H9 (cell line): Measurements from ENCODE around the gene POLR2H. TPM values are rescaled to one million over a fixed set of nuclear protein-coding genes. Genes with fewer than 3 reads are reported as not detected.

Experiments used
- DNase-seq: peaks from one replicate; pipeline ENCODE4 v3.0.0-alpha.2; 2017
- H2AFZ ChIP-seq: one replicate; pipeline ENCODE4 v1.6.1; 2013; ENCODE audit warnings: mild to moderate bottlenecking, low read length, control low read depth, moderate library complexity
- H2AK5ac ChIP-seq: 2 replicates; pipeline ENCODE4 v1.6.1; 2013; ENCODE audit warnings: low read length, control low read depth, mixed read lengths; ENCODE audit not compliant: insufficient read length
- H2BK120ac ChIP-seq: one replicate; pipeline ENCODE4 v1.6.1; 2013; ENCODE audit warnings: low read depth, mild to moderate bottlenecking, low read length, control low read depth, inconsistent platforms; ENCODE audit not compliant: poor library complexity, severe bottlenecking
- H2BK12ac ChIP-seq: 2 replicates; pipeline ENCODE4 v1.6.1; 2013; ENCODE audit warnings: low read length, control low read depth, mixed read lengths, low read depth; ENCODE audit not compliant: insufficient read length
- H2BK15ac ChIP-seq: 2 replicates; pipeline ENCODE4 v1.6.1; 2013; ENCODE audit warnings: low read depth, low read length, control low read depth
- H2BK20ac ChIP-seq: one replicate; pipeline ENCODE4 v1.6.1; 2013; ENCODE audit warnings: low read depth, mild to moderate bottlenecking, low read length, control low read depth, inconsistent platforms; ENCODE audit not compliant: poor library complexity, severe bottlenecking
- H2BK5ac ChIP-seq: 2 replicates; pipeline ENCODE4 v1.6.1; 2013; ENCODE audit warnings: low read length, control low read depth, mixed read lengths; ENCODE audit not compliant: insufficient read length
- H3K14ac ChIP-seq: 2 replicates; pipeline ENCODE4 v1.6.1; 2013; ENCODE audit warnings: low read length, control low read depth; ENCODE audit not compliant: insufficient read depth
- H3K18ac ChIP-seq: 2 replicates; pipeline ENCODE4 v1.6.1; 2013; ENCODE audit warnings: low read depth, mild to moderate bottlenecking, mixed read lengths, low read length, control low read depth; ENCODE audit not compliant: insufficient read length
- H3K23ac ChIP-seq: 2 replicates; pipeline ENCODE4 v1.6.1; 2013; ENCODE audit warnings: low read length, control low read depth, mixed read lengths, low read depth; ENCODE audit not compliant: insufficient read length
- H3K23me2 ChIP-seq: 2 replicates; pipeline ENCODE4 v1.6.1; 2013; ENCODE audit warnings: low read depth, mild to moderate bottlenecking, mixed read lengths, low read length, control low read depth; ENCODE audit not compliant: insufficient read length, poor library complexity, severe bottlenecking
- H3K27ac ChIP-seq: 2 replicates; pipeline ENCODE4 v1.5.1; 2013; ENCODE audit warnings: low read length, control low read depth, mixed read lengths, low read depth; ENCODE audit not compliant: insufficient read length
- H3K27me3 ChIP-seq: 2 replicates; pipeline ENCODE4 v1.6.1; 2013; ENCODE audit warnings: low read length, control low read depth, inconsistent platforms; ENCODE audit not compliant: insufficient read depth
- H3K4ac ChIP-seq: 2 replicates; pipeline ENCODE4 v1.6.1; 2013; ENCODE audit warnings: low read depth, mild to moderate bottlenecking, control low read depth, inconsistent platforms, low read length, moderate library complexity
- H3K4me1 ChIP-seq: 2 replicates; pipeline ENCODE4 v1.6.1; 2013; ENCODE audit warnings: low read length, control low read depth, inconsistent platforms; ENCODE audit not compliant: insufficient read depth
- H3K4me2 ChIP-seq: 2 replicates; pipeline ENCODE4 v1.6.1; 2013; ENCODE audit warnings: low read length, control low read depth, mixed read lengths; ENCODE audit not compliant: insufficient read length, insufficient read depth
- H3K56ac ChIP-seq: 2 replicates; pipeline ENCODE4 v1.6.1; 2013; ENCODE audit warnings: low read depth, mild to moderate bottlenecking, mixed read lengths, low read length, control low read depth; ENCODE audit not compliant: insufficient read length
- H3K79me1 ChIP-seq: 2 replicates; pipeline ENCODE4 v1.6.1; 2013; ENCODE audit warnings: low read depth, mild to moderate bottlenecking, moderate library complexity, low read length, control low read depth, inconsistent platforms; ENCODE audit not compliant: insufficient read depth, poor library complexity, severe bottlenecking
- H3K79me2 ChIP-seq: 2 replicates; pipeline ENCODE4 v1.6.1; 2013; ENCODE audit warnings: low read length, control low read depth, inconsistent platforms; ENCODE audit not compliant: insufficient read depth
- H3K9ac ChIP-seq: 2 replicates; pipeline ENCODE4 v1.6.1; 2013; ENCODE audit warnings: low read length, control low read depth, mixed read lengths; ENCODE audit not compliant: insufficient read length; ENCODE audit errors: extremely low read depth
- H3K9me3 ChIP-seq: one replicate; pipeline ENCODE4 v1.6.1; 2013; ENCODE audit warnings: low read depth, low read length, inconsistent platforms; ENCODE audit not compliant: control insufficient read depth
- H3T11ph ChIP-seq: one replicate; pipeline ENCODE4 v1.6.1; 2013; ENCODE audit warnings: mild to moderate bottlenecking, low read length, control low read depth, inconsistent platforms
- H4K20me1 ChIP-seq: one replicate; pipeline ENCODE4 v1.6.1; 2013; ENCODE audit not compliant: control insufficient read depth, insufficient read length, insufficient read depth
- H4K5ac ChIP-seq: 2 replicates; pipeline ENCODE4 v1.6.1; 2013; ENCODE audit warnings: low read depth, mild to moderate bottlenecking, mixed read lengths, low read length, control low read depth; ENCODE audit not compliant: insufficient read length
- H4K8ac ChIP-seq: replicated peaks from 2 replicates; pipeline ENCODE4 v1.6.1; 2013; ENCODE audit warnings: low read length, control low read depth, mixed read lengths, low read depth; ENCODE audit not compliant: insufficient read length
- H4K91ac ChIP-seq: 2 replicates; pipeline ENCODE4 v1.6.1; 2013; ENCODE audit warnings: low read depth, mild to moderate bottlenecking, moderate library complexity, mixed read lengths, low read length, control low read depth; ENCODE audit not compliant: insufficient read length
- H3K27ac Mint-ChIP-seq, 3 experiments: 2 replicates in 2 of 3; 3 replicates in 1 of 3; pipeline ENCODE4 v1.8.0; 2020 to 2021; ENCODE audit warnings: mixed read lengths in 3 of 3, mild to moderate bottlenecking in 1 of 3, moderate library complexity in 1 of 3
- H3K27me3 Mint-ChIP-seq: 2 replicates; pipeline ENCODE4 v1.8.0; 2021; ENCODE audit warnings: low read depth, mild to moderate bottlenecking, moderate library complexity, mixed read lengths
- H3K36me3 Mint-ChIP-seq, 3 experiments: 2 replicates in 2 of 3; 3 replicates in 1 of 3; pipeline ENCODE4 v1.8.0; 2020 to 2021; ENCODE audit warnings: low read depth in 3 of 3, mixed read lengths in 3 of 3; ENCODE audit not compliant: insufficient read depth in 1 of 3
- H3K4me1 Mint-ChIP-seq, 2 experiments: 2 replicates each; pipeline ENCODE4 v1.8.0; 2020; ENCODE audit warnings: mixed read lengths in 2 of 2
- H3K4me3 Mint-ChIP-seq, 2 experiments: 2 replicates in 1 of 2; 3 replicates in 1 of 2; pipeline ENCODE4 v1.8.0; 2020 to 2021; ENCODE audit warnings: mild to moderate bottlenecking in 2 of 2, mixed read lengths in 2 of 2, moderate library complexity in 1 of 2
- H3K9me3 Mint-ChIP-seq, 2 experiments: 2 replicates in 1 of 2; 3 replicates in 1 of 2; pipeline ENCODE4 v1.8.0; 2020; ENCODE audit warnings: mild to moderate bottlenecking in 2 of 2, mixed read lengths in 2 of 2, moderate library complexity in 1 of 2
- CTCF ChIP-seq: fragments of 200-600 bp; sonication (generic); conservative IDR thresholded peaks from 3 replicates; pipeline ENCODE4 v1.8.0; 2021; ENCODE audit warnings: antibody characterized with exemption, mild to moderate bottlenecking
- WGBS: extraction: QIAGEN DNeasy Blood & Tissue Kit; methylation state at CpG from one replicate; pipeline ENCODE4 v1.1.7; 2013; ENCODE audit warnings: missing lambda C conversion rate, low lambda C conversion rate, mixed read lengths; ENCODE audit not compliant: insufficient read length; ENCODE audit errors: extremely low coverage; 5-methylcytosine and 5-hydroxymethylcytosine counted together
- total RNA-seq: library from RNA; stranded (reverse); gene quantifications from 2 replicates; pipeline ENCODE4 v1.2.1, GENCODE V29; 2021

The POLR2H gene
- total RNA-seq, 1 experiment from 2014 or later, result 115 TPM

- peak; percentile 92 for DNase-seq
- no peak overlapping the region for H2AFZ ChIP-seq
- H3K9me3 ChIP-seq, result no peaks in the 10 kb centered on the region
These were observed 16.0 kb upstream of the POLR2H start for GRCh38 chr3:184345317-184346144.

More at GRCh38 chr3:184345317-184346144, 16.0 kb upstream of the POLR2H start:
- Histone ChIP-seq H3K23me2 (no peaks in the 10 kb centered on the region), H3K14ac (no peak overlapping the region), H4K8ac (no peak overlapping the region), H3K4ac (no peak overlapping the region), H4K5ac (no peak overlapping the region), H3T11ph (no peak overlapping the region), H3K18ac (no peak overlapping the region), H3K4me1 (0 out of 2 replicates have a peak, but pooled peaks cover 2% of the 10 kb centered on the region), H4K20me1 (no peaks in the 10 kb centered on the region), H3K27ac (no peak overlapping the region), H3K23ac (no peak overlapping the region), H3K9ac (no peak overlapping the region), H2BK15ac (no peak overlapping the region), H2BK12ac (no peak overlapping the region), H3K79me2 (no peaks in the 10 kb centered on the region), H3K79me1 (no peaks in the 10 kb centered on the region), H3K56ac (no peak overlapping the region), H3K27me3 (no peaks in the 10 kb centered on the region), H2BK120ac (no peak overlapping the region), H2BK5ac (no peak overlapping the region), H4K91ac (no peak overlapping the region), H3K4me2 (no peak overlapping the region), H2BK20ac (no peak overlapping the region), H2AK5ac (no peak overlapping the region)
- Mint-ChIP-seq H3K4me3 (peak overlapping the region in 1 of 2 experiments; percentile 56; a peak in 2 of 5 replicates), H3K4me1 (peaks cover 8 to 9% of the 10 kb centered on the region in 2 experiments), H3K27me3 (no peaks in the 10 kb centered on the region), H3K27ac (peak overlapping the region; percentile 78 to 94 (median 92); a peak in 5 of 7 replicates), H3K36me3 (peaks cover 14 to 32% (median 22%) of the 10 kb centered on the region in 3 experiments; a peak in 6 of 7 replicates), H3K9me3 (no peaks in the 10 kb centered on the region; a peak in 1 of 5 replicates)
- TF ChIP-seq CTCF, result peak; percentile 76
- WGBS, result no CpG with 5 or more reads among the region's 14 CpGs
